ENCODE results near the gene NCAPD2.

Gene NCAPD2

GRCh38 chr12:6527711-6528110 is 33.8 kb downstream of the NCAPD2 start:
- no peaks in the 10 kb centered on the region for H3K9me3 ChIP-seq (ENCODE audit: control insufficient read depth, low read length)
- no peak overlapping the region for H2BK12ac ChIP-seq (ENCODE audit: low read length in 2 of 2)
- no peak overlapping the region for H2BK15ac ChIP-seq (ENCODE audit: low read depth, poor library complexity, severe bottlenecking)
- WGBS, result 94% methylated on average over 4 of the region's 4 CpGs
- H3K27ac ChIP-seq (ENCODE audit: low read length, poor library complexity, severe bottlenecking), result no peak overlapping the region
- H4K91ac ChIP-seq (ENCODE audit: low read length), result no peak overlapping the region
- no peak overlapping the region for H3K18ac ChIP-seq (ENCODE audit: low read depth in 1 of 2, low read length in 2 of 2)
- no peak for DNase-seq
- H3K4ac ChIP-seq (ENCODE audit: low read depth in 1 of 2, low read length in 2 of 2), result no peak overlapping the region
- H3K4me2 ChIP-seq (ENCODE audit: low read length, poor library complexity, severe bottlenecking), result no peak overlapping the region
- no peak overlapping the region for H3K9ac ChIP-seq (ENCODE audit: low read length)
- peaks cover 8% of the 10 kb centered on the region for H3K4me1 ChIP-seq (ENCODE audit: control insufficient read depth, insufficient read depth, low read depth, low read length)
- no peak overlapping the region for H3K4me3 ChIP-seq (ENCODE audit: insufficient read depth in 1 of 2, low read depth in 1 of 2, low read length in 2 of 2)
- no peaks in the 10 kb centered on the region for H3K27me3 ChIP-seq (ENCODE audit: control insufficient read depth in 1 of 2, insufficient read depth in 1 of 2, low read length in 2 of 2)
- H3K36me3 ChIP-seq (ENCODE audit: control insufficient read depth in 1 of 2, insufficient read depth in 2 of 2, low read depth in 1 of 2, low read length in 2 of 2), result peaks cover 66 to 84% of the 10 kb centered on the region in 2 experiments
- no peak overlapping the region for H3K14ac ChIP-seq (ENCODE audit: low read length in 2 of 2)
- H3K79me1 ChIP-seq (replicated peaks; ENCODE audit: low read length, poor library complexity, severe bottlenecking), result peaks cover 23% of the 10 kb centered on the region
- H4K8ac ChIP-seq (ENCODE audit: low read length), result no peak overlapping the region
- H2AK5ac ChIP-seq (ENCODE audit: low read length, severe bottlenecking), result no peak overlapping the region
- no peak overlapping the region for H2BK5ac ChIP-seq (ENCODE audit: low read depth, low read length, poor library complexity, severe bottlenecking)
- no peak overlapping the region for H2AFZ ChIP-seq (ENCODE audit: low read depth, low read length)
- no peak overlapping the region for H3K23ac ChIP-seq (ENCODE audit: low read length in 2 of 2)
- H2BK120ac ChIP-seq (ENCODE audit: low read depth, low read length), result no peak overlapping the region

- no peak overlapping the region for H3K4me2 ChIP-seq (ENCODE audit: low read length, poor library complexity, severe bottlenecking)
- 92% methylated on average over 17 of the region's 17 CpGs for WGBS
- H3K14ac ChIP-seq (ENCODE audit: low read length in 2 of 2), result no peak overlapping the region
Measured at GRCh38 chr12:6528539-6529235, 34.8 kb downstream of the NCAPD2 start.

GRCh38 chr12:6529291-6529737 is 35.4 kb downstream of the NCAPD2 start:
- H3K4me1 ChIP-seq (ENCODE audit: control insufficient read depth, insufficient read depth, low read depth, low read length), result peaks cover 15% of the 10 kb centered on the region
- 100% methylated on average over 3 of the region's 9 CpGs for WGBS
- H3K23ac ChIP-seq (ENCODE audit: low read length in 2 of 2), result no peak overlapping the region

More at GRCh38 chr12:6528539-6529235, 34.8 kb downstream of the NCAPD2 start:
- H2BK12ac ChIP-seq (ENCODE audit: low read length in 2 of 2), result no peak overlapping the region
- no peaks in the 10 kb centered on the region for H3K27me3 ChIP-seq (ENCODE audit: control insufficient read depth in 1 of 2, insufficient read depth in 1 of 2, low read length in 2 of 2)
- H2BK15ac ChIP-seq (ENCODE audit: low read depth, poor library complexity, severe bottlenecking), result no peak overlapping the region
- H3K18ac ChIP-seq (ENCODE audit: low read depth in 1 of 2, low read length in 2 of 2), result no peak overlapping the region
- no peak overlapping the region for H3K23ac ChIP-seq (ENCODE audit: low read length in 2 of 2)
- no peak overlapping the region for H2BK120ac ChIP-seq (ENCODE audit: low read depth, low read length)
- peaks cover 15% of the 10 kb centered on the region for H3K4me1 ChIP-seq (ENCODE audit: control insufficient read depth, insufficient read depth, low read depth, low read length)
- H3K36me3 ChIP-seq (ENCODE audit: control insufficient read depth in 1 of 2, insufficient read depth in 2 of 2, low read depth in 1 of 2, low read length in 2 of 2), result peaks cover 58 to 74% of the 10 kb centered on the region in 2 experiments
- H2AFZ ChIP-seq (ENCODE audit: low read depth, low read length), result no peak overlapping the region
- H3K4me3 ChIP-seq (ENCODE audit: insufficient read depth in 1 of 2, low read depth in 1 of 2, low read length in 2 of 2), result no peak overlapping the region
- H3K9ac ChIP-seq (ENCODE audit: low read length), result no peak overlapping the region
- DNase-seq, result no peak
- H3K79me1 ChIP-seq (replicated peaks; ENCODE audit: low read length, poor library complexity, severe bottlenecking), result peaks cover 20% of the 10 kb centered on the region
- no peak overlapping the region for H3K27ac ChIP-seq (ENCODE audit: low read length, poor library complexity, severe bottlenecking)
- H4K8ac ChIP-seq (ENCODE audit: low read length), result no peak overlapping the region
- H4K91ac ChIP-seq (ENCODE audit: low read length), result no peak overlapping the region
- H2BK5ac ChIP-seq (ENCODE audit: low read depth, low read length, poor library complexity, severe bottlenecking), result no peak overlapping the region
- no peaks in the 10 kb centered on the region for H3K9me3 ChIP-seq (ENCODE audit: control insufficient read depth, low read length)
- H3K4ac ChIP-seq (ENCODE audit: low read depth in 1 of 2, low read length in 2 of 2), result no peak overlapping the region
- H2AK5ac ChIP-seq (ENCODE audit: low read length, severe bottlenecking), result no peak overlapping the region

GRCh38 chr12:6530576-6531260 is 36.8 kb downstream of the NCAPD2 start:
- Histone ChIP-seq H3K27me3 (ENCODE audit: control insufficient read depth in 1 of 2, insufficient read depth in 1 of 2, low read length in 2 of 2) (no peaks in the 10 kb centered on the region), H3K27ac (ENCODE audit: low read length, poor library complexity, severe bottlenecking) (no peak overlapping the region), H3K4me2 (ENCODE audit: low read length, poor library complexity, severe bottlenecking) (no peak overlapping the region), H4K8ac (ENCODE audit: low read length) (no peak overlapping the region), H2AK5ac (ENCODE audit: low read length, severe bottlenecking) (peak overlapping the region; percentile 38), H3K4me1 (ENCODE audit: control insufficient read depth, insufficient read depth, low read depth, low read length) (peaks cover 15% of the 10 kb centered on the region), H2BK120ac (ENCODE audit: low read depth, low read length) (no peak overlapping the region), H3K18ac (ENCODE audit: low read depth in 1 of 2, low read length in 2 of 2) (no peak overlapping the region), H3K9ac (ENCODE audit: low read length) (no peak overlapping the region), H2BK15ac (ENCODE audit: low read depth, poor library complexity, severe bottlenecking) (no peak overlapping the region), H2BK12ac (ENCODE audit: low read length in 2 of 2) (no peak overlapping the region), H3K36me3 (ENCODE audit: control insufficient read depth in 1 of 2, insufficient read depth in 2 of 2, low read depth in 1 of 2, low read length in 2 of 2) (peaks cover 56 to 57% of the 10 kb centered on the region in 2 experiments), H2AFZ (ENCODE audit: low read depth, low read length) (no peak overlapping the region), H3K4ac (ENCODE audit: low read depth in 1 of 2, low read length in 2 of 2) (no peak overlapping the region), H3K14ac (ENCODE audit: low read length in 2 of 2) (no peak overlapping the region), H3K23ac (ENCODE audit: low read length in 2 of 2) (no peak overlapping the region), H3K79me1 (replicated peaks; ENCODE audit: low read length, poor library complexity, severe bottlenecking) (peaks cover 14% of the 10 kb centered on the region), H3K4me3 (ENCODE audit: insufficient read depth in 1 of 2, low read depth in 1 of 2, low read length in 2 of 2) (no peak overlapping the region), H4K91ac (ENCODE audit: low read length) (no peak overlapping the region), H2BK5ac (ENCODE audit: low read depth, low read length, poor library complexity, severe bottlenecking) (no peak overlapping the region), H3K9me3 (ENCODE audit: control insufficient read depth, low read length) (no peaks in the 10 kb centered on the region)
- WGBS, result 96% methylated on average over 18 of the region's 18 CpGs
- DNase-seq, result no peak

More at GRCh38 chr12:6529291-6529737, 35.4 kb downstream of the NCAPD2 start:
- H2BK5ac ChIP-seq (ENCODE audit: low read depth, low read length, poor library complexity, severe bottlenecking), result no peak overlapping the region
- DNase-seq, result no peak
- H3K27ac ChIP-seq (ENCODE audit: low read length, poor library complexity, severe bottlenecking), result no peak overlapping the region
- H2BK15ac ChIP-seq (ENCODE audit: low read depth, poor library complexity, severe bottlenecking), result no peak overlapping the region
- H2AFZ ChIP-seq (ENCODE audit: low read depth, low read length), result no peak overlapping the region
- no peak overlapping the region for H4K91ac ChIP-seq (ENCODE audit: low read length)
- H3K36me3 ChIP-seq (ENCODE audit: control insufficient read depth in 1 of 2, insufficient read depth in 2 of 2, low read depth in 1 of 2, low read length in 2 of 2), result peaks cover 58 to 68% of the 10 kb centered on the region in 2 experiments
- no peaks in the 10 kb centered on the region for H3K27me3 ChIP-seq (ENCODE audit: control insufficient read depth in 1 of 2, insufficient read depth in 1 of 2, low read length in 2 of 2)
- no peak overlapping the region for H3K4me3 ChIP-seq (ENCODE audit: insufficient read depth in 1 of 2, low read depth in 1 of 2, low read length in 2 of 2)
- H3K4ac ChIP-seq (ENCODE audit: low read depth in 1 of 2, low read length in 2 of 2), result no peak overlapping the region
- H3K9me3 ChIP-seq (ENCODE audit: control insufficient read depth, low read length), result no peaks in the 10 kb centered on the region
- peaks cover 20% of the 10 kb centered on the region for H3K79me1 ChIP-seq (replicated peaks; ENCODE audit: low read length, poor library complexity, severe bottlenecking)
- H2BK12ac ChIP-seq (ENCODE audit: low read length in 2 of 2), result no peak overlapping the region
- H2AK5ac ChIP-seq (ENCODE audit: low read length, severe bottlenecking), result no peak overlapping the region
- no peak overlapping the region for H3K18ac ChIP-seq (ENCODE audit: low read depth in 1 of 2, low read length in 2 of 2)
- no peak overlapping the region for H3K14ac ChIP-seq (ENCODE audit: low read length in 2 of 2)
- no peak overlapping the region for H4K8ac ChIP-seq (ENCODE audit: low read length)
- H3K4me2 ChIP-seq (ENCODE audit: low read length, poor library complexity, severe bottlenecking), result no peak overlapping the region
- no peak overlapping the region for H3K9ac ChIP-seq (ENCODE audit: low read length)
- no peak overlapping the region for H2BK120ac ChIP-seq (ENCODE audit: low read depth, low read length)

Data from mesenchymal stem cell (in vitro differentiated cells and primary cell).